Lung (tissue), 12 donors: ENCODE results near the gene MACROD1. TPM values are rescaled to one million over a fixed set of nuclear protein-coding genes. Genes with fewer than 3 reads are reported as not detected.

Experiments used
- ATAC-seq: fragments of 200-7000 bp; cut with Tn5 transposase; one replicate; pipeline ENCODE4 v1.9.1; 2020; ENCODE audit warnings: moderate number of reproducible peaks; ENCODE audit not compliant: insufficient read depth, low FRiP score
- DNase-seq, 3 donors: peaks; one replicate each; pipeline ENCODE4 v3.0.0-alpha.2; 2013 to 2017
- H3K27ac ChIP-seq, 2 donors: one replicate each; pipeline ENCODE4 v1.5.1; 2013; ENCODE audit warnings: mild to moderate bottlenecking in 2 of 2, moderate library complexity in 2 of 2, control low read depth in 1 of 2, inconsistent platforms in 1 of 2, low read depth in 1 of 2, low read length in 1 of 2
- H3K27me3 ChIP-seq, 3 donors: one replicate each; pipeline ENCODE4 v1.5.1; 2013; ENCODE audit warnings: low read length in 2 of 3; ENCODE audit not compliant: control insufficient read depth in 3 of 3, insufficient read depth in 3 of 3
- H3K36me3 ChIP-seq, 4 donors: one replicate each; pipeline ENCODE4 v1.5.1; 2013; ENCODE audit warnings: low read length in 4 of 4, mild to moderate bottlenecking in 1 of 4, moderate library complexity in 1 of 4; ENCODE audit not compliant: control insufficient read depth in 4 of 4, insufficient read depth in 4 of 4
- H3K4me1 ChIP-seq, 5 donors: one replicate each; pipeline ENCODE4 v1.5.1; 2013; ENCODE audit warnings: low read length in 5 of 5, mild to moderate bottlenecking in 2 of 5, moderate library complexity in 1 of 5; ENCODE audit not compliant: control insufficient read depth in 5 of 5, insufficient read depth in 5 of 5
- H3K4me3 ChIP-seq: one replicate; pipeline ENCODE4 v1.5.1; 2013; ENCODE audit warnings: mild to moderate bottlenecking, control low read depth, moderate library complexity
- H3K9ac ChIP-seq, 2 donors: one replicate each; pipeline ENCODE4 v1.5.1; 2013; ENCODE audit warnings: low read length in 2 of 2, control low read depth in 1 of 2; ENCODE audit not compliant: insufficient read depth in 1 of 2
- H3K9me3 ChIP-seq, 4 donors: one replicate each; pipeline ENCODE4 v1.5.1; 2013; ENCODE audit warnings: low read length in 3 of 4, mild to moderate bottlenecking in 1 of 4, moderate library complexity in 1 of 4; ENCODE audit not compliant: control insufficient read depth in 4 of 4, insufficient read depth in 3 of 4
- WGBS, 2 donors: extraction: QIAGEN DNeasy Blood & Tissue Kit; methylation state at CpG; one replicate each; pipeline ENCODE4 v1.1.7; 2013; 5-methylcytosine and 5-hydroxymethylcytosine counted together
- polyA plus RNA-seq, 2 donors: library from polyadenylated mRNA; stranded (reverse); fragments of 200-250 nt; gene quantifications; one replicate each; pipeline ENCODE4 v1.2.1, GENCODE V29; 2013
- total RNA-seq, 2 donors: library from RNA; depleted of rRNA in 1 of 2; stranded (reverse); fragments of >200 nt in 1 of 2; gene quantifications; one replicate each; pipeline ENCODE4 v1.2.1, GENCODE V29; 2014 to 2021
- TF ChIP-seq, protein P1 (sequence below): IDR thresholded peaks from 2 replicates; pipeline ENCODE4 v1.5.1; 2012; ENCODE audit warnings: mild to moderate bottlenecking; ENCODE audit errors: control extremely low read depth, extremely low read depth
- donor health status: control.
- donor health status: control.
- donor health status: Bipolar disorder and iron deficiency.
- donor health status: healthy.
- donor health status: DM: yes; HTN: yes; CAD: no.

MACROD1 gene
- total and polyA plus RNA-seq, 4 donors: 9.9 to 70.0 (median 19.0) TPM

DNA sequence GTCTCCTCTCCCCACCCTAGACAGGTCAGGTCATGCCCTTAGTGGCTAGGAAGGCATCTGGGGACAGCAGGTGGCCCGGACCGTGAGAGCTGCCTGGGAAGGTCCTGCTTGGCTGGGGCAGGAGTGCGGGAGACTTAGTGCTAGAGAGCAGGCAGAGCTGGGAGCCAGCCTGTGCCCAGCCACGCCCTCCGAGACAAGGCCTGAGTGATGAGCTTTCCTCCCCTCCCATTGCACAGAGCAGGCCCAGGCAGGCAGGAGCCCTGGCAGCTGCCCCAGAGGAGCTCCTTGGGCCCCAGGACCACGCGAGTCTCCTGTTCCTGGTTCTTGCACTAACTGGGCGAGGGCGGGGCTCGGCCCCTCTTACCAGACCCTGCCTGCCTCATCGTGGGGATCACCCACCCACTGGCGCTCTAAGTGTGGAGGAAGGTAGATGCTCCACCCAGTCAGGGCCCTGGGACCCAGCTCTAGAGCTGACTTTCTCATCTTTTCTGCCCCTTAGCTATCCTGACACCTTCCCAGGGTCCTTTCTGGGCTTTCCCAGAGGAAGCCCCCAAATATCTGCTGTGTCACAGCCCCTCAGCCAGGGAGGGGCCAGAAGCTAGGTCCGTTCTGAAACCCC is 44.9 kb downstream of the MACROD1 start:
- Histone ChIP-seq H3K36me3 (no peaks in the 10 kb centered on the region), H3K9ac (no peak overlapping the region), H3K27ac (no peak overlapping the region), H3K27me3 (no peaks in the 10 kb centered on the region), H3K4me1 (peaks cover 0 to 21% (median 0%) of the 10 kb centered on the region in 5 donors), H3K9me3 (peaks cover 0 to 2% (median 0%) of the 10 kb centered on the region in 4 donors), H3K4me3 (no peak overlapping the region)
- DNase-seq (no peak), ATAC-seq (no peak)
- TF ChIP-seq, protein P1, sequence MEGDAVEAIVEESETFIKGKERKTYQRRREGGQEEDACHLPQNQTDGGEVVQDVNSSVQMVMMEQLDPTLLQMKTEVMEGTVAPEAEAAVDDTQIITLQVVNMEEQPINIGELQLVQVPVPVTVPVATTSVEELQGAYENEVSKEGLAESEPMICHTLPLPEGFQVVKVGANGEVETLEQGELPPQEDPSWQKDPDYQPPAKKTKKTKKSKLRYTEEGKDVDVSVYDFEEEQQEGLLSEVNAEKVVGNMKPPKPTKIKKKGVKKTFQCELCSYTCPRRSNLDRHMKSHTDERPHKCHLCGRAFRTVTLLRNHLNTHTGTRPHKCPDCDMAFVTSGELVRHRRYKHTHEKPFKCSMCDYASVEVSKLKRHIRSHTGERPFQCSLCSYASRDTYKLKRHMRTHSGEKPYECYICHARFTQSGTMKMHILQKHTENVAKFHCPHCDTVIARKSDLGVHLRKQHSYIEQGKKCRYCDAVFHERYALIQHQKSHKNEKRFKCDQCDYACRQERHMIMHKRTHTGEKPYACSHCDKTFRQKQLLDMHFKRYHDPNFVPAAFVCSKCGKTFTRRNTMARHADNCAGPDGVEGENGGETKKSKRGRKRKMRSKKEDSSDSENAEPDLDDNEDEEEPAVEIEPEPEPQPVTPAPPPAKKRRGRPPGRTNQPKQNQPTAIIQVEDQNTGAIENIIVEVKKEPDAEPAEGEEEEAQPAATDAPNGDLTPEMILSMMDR: no peak
- 70 to 78% methylated on average over 13 of the region's 13 CpGs for WGBS, 2 donors

DNA sequence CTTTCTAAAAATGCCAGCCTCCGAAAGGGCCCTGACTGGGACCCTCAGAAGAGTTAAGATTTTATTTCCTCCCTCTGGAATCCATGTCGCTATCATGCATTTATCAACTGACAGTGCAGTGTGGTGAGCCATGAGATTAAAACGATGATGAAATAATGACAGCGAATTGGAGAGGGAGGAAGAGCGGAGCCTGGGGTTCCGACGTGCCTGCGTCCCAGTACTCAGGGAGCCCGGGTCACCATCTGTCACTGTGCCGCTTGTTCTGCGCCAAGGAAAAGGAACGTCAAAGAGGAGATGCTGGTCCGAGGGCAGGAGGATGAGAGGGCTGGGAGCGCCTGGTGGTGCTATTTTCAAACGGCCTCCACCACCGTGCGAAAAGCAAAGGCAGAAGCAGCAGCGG is 46.2 kb downstream of the MACROD1 start:
- Histone ChIP-seq H3K4me1 (peaks cover 0 to 21% (median 0%) of the 10 kb centered on the region in 5 donors), H3K9me3 (peaks cover 0 to 2% (median 0%) of the 10 kb centered on the region in 4 donors), H3K9ac (no peak overlapping the region), H3K27me3 (no peaks in the 10 kb centered on the region), H3K36me3 (no peaks in the 10 kb centered on the region), H3K27ac (no peak overlapping the region), H3K4me3 (no peak overlapping the region)
- DNase-seq: no peak
- ATAC-seq: no peak
- TF ChIP-seq, protein P1: no peak
- 91 to 93% methylated on average over 18 of the region's 18 CpGs for WGBS, 2 donors

DNA sequence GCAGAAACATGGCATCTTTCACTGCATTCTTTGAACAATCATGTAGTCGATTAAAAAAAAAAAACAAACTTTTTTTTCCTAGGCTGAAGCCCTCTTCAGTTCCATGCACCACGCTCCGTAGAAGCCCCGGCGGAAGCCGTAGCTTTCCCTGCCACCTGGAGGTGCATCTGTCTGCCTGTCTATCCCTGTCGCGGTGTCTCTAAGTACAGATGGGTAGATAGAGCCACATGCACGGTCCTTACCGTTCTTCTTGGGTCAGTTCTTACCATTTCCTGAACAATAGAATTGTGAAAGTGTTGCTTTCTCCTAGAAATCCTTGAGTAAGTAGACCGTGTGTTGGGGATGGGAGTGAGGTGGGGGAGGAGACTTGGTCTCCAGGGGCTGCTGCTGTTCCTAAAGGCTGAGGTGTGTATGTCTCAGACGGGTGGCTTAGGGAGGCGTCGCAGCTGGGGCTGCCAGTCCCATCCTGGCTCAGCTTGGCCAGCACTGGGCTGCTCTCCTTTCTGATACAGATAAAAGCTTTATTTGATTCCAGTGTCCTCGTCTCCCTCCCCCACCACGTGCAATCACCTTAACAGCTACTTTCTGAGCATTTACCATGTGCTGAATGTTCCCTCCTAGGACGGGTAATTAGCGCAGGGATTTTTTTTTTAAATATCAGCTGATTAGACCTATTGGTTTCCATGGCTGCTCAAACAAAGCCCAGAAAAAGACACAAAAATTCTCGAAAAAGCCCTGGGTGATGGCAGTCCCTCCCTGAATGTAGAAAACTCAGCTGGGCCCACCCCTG is 46.8 kb downstream of the MACROD1 start:
- no peak for DNase-seq
- WGBS, 2 donors: 81% methylated on average over 19 of the region's 19 CpGs
- no peak for ATAC-seq
- peaks cover 0 to 20% (median 0%) of the 10 kb centered on the region in 5 donors for H3K4me1 ChIP-seq
- H3K9me3 ChIP-seq: peaks cover 0 to 2% (median 0%) of the 10 kb centered on the region in 4 donors
- no peaks in the 10 kb centered on the region for H3K27me3 ChIP-seq
- no peak overlapping the region for H3K27ac ChIP-seq
- TF ChIP-seq, protein P1: no peak
- H3K4me3 ChIP-seq: no peak overlapping the region
- H3K9ac ChIP-seq: no peak overlapping the region
- no peaks in the 10 kb centered on the region for H3K36me3 ChIP-seq
